A549 (cell line): ENCODE measurements around the gene HEMGN.

ENCODE experiments used
- EHMT2 ChIP-seq: fragments of 200-600 bp; sonication (generic); IDR thresholded peaks from 2 replicates; pipeline ENCODE4 v1.6.1; 2016; ENCODE audit warnings: antibody characterized with exemption, low read depth, mild to moderate bottlenecking, moderate library complexity
- EP300 ChIP-seq, 2 experiments: fragments of >200 bp; sonication (Bioruptor Twin); formaldehyde crosslinking; IDR thresholded peaks; 2 replicates in 1 of 2; 3 replicates in 1 of 2; pipeline ENCODE4 v1.6.1; 2016 to 2017
- ESRRA ChIP-seq: fragments of 150-350 bp; IDR thresholded peaks from 2 replicates; pipeline ENCODE4 v1.6.1; 2014; ENCODE audit warnings: mild to moderate bottlenecking, low read length, borderline replicate concordance
- HOXA7 ChIP-seq: fragments of 250-450 bp; sonication (Bioruptor Pico); IDR thresholded peaks from 2 replicates; pipeline ENCODE4 v1.5.0; 2020; ENCODE audit warnings: mild to moderate bottlenecking, moderate library complexity
- POLR2A ChIP-seq: IDR thresholded peaks from 2 replicates; pipeline ENCODE4 v1.6.1; 2012; ENCODE audit warnings: mild to moderate bottlenecking, low read length
- RAD21 ChIP-seq, 2 experiments: fragments of >200 bp in 1 of 2; sonication (Bioruptor Twin) in 1 of 2; formaldehyde crosslinking in 1 of 2; IDR thresholded peaks in 1 of 2; conservative IDR thresholded peaks in 1 of 2; 2 replicates in 1 of 2; 3 replicates in 1 of 2; pipeline ENCODE4 v1.6.1; 2012 to 2018; ENCODE audit warnings: inconsistent platforms in 1 of 2
- SREBF2 ChIP-seq: fragments of 450-650 bp; IDR thresholded peaks from 2 replicates; pipeline ENCODE4 v1.6.1; 2014; ENCODE audit warnings: mild to moderate bottlenecking, moderate library complexity
- ZSCAN20 ChIP-seq: fragments of 250-450 bp; sonication (Bioruptor Pico); IDR thresholded peaks from 2 replicates; pipeline ENCODE4 v1.8.0; 2022; ENCODE audit warnings: mild to moderate bottlenecking, moderate library complexity
- TF ChIP-seq, protein P1 (sequence below): fragments of >200 bp; sonication (Bioruptor Twin); formaldehyde crosslinking; IDR thresholded peaks from 3 replicates; pipeline ENCODE4 v1.5.1; 2016
- TF ChIP-seq, protein P2 (sequence below): fragments of 200-600 bp; sonication (generic); IDR thresholded peaks from 2 replicates; pipeline ENCODE4 v1.6.1; 2016; ENCODE audit warnings: antibody characterized with exemption, mild to moderate bottlenecking, moderate library complexity

DNA sequence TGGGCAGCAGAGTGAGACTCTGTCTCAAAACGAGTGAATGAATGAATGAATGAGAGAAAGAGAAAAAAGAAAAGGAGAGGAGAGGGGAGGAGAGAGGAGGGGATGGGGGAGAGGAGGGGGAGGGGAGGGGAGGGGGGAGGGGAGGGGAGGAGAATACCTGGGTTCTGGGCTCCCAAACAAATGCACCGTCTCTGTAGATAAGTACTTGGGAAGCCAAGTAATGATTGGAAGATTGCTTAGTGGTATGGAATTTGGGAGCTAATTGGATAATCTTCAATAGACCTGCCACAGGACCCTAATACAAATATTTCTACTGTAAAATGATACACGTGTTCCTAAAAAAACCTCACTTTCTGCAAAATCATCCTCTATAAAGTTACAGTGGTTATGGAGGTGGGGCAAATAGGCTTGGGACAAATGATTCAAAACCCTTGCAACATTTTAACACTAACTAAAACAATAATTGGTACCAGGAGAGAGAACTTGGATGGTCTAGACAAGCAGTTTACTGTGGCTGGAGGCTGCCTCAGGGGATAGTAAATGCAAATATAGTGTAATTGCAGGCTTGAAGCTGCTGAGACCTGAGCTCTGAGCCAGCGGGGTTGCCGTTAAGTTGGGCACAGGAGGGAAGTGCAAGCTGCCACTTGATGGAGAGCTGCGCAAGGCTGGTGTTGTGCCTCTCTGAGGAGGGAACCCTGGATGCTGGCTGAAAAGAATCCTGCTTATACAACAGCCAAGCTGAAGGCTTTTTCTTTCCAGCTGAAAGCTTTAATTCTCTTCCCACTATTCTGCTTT, 3.5 kb downstream of the HEMGN start:
- no peak for TF ChIP-seq EHMT2
- TF ChIP-seq, protein P1, sequence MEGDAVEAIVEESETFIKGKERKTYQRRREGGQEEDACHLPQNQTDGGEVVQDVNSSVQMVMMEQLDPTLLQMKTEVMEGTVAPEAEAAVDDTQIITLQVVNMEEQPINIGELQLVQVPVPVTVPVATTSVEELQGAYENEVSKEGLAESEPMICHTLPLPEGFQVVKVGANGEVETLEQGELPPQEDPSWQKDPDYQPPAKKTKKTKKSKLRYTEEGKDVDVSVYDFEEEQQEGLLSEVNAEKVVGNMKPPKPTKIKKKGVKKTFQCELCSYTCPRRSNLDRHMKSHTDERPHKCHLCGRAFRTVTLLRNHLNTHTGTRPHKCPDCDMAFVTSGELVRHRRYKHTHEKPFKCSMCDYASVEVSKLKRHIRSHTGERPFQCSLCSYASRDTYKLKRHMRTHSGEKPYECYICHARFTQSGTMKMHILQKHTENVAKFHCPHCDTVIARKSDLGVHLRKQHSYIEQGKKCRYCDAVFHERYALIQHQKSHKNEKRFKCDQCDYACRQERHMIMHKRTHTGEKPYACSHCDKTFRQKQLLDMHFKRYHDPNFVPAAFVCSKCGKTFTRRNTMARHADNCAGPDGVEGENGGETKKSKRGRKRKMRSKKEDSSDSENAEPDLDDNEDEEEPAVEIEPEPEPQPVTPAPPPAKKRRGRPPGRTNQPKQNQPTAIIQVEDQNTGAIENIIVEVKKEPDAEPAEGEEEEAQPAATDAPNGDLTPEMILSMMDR: no peak
- no peak for TF ChIP-seq RAD21 (conservative IDR thresholded peaks at IDR 0.05 in 1 of 2, IDR thresholded peaks at IDR 0.05 in 1 of 2)
- TF ChIP-seq POLR2A: no peak
- TF ChIP-seq ZSCAN20 (CRISPR knock-in tag): no peak
- no peak for TF ChIP-seq EP300 (IDR thresholded peaks at IDR 0.05)
- TF ChIP-seq ESRRA: no peak
- TF ChIP-seq, protein P2, sequence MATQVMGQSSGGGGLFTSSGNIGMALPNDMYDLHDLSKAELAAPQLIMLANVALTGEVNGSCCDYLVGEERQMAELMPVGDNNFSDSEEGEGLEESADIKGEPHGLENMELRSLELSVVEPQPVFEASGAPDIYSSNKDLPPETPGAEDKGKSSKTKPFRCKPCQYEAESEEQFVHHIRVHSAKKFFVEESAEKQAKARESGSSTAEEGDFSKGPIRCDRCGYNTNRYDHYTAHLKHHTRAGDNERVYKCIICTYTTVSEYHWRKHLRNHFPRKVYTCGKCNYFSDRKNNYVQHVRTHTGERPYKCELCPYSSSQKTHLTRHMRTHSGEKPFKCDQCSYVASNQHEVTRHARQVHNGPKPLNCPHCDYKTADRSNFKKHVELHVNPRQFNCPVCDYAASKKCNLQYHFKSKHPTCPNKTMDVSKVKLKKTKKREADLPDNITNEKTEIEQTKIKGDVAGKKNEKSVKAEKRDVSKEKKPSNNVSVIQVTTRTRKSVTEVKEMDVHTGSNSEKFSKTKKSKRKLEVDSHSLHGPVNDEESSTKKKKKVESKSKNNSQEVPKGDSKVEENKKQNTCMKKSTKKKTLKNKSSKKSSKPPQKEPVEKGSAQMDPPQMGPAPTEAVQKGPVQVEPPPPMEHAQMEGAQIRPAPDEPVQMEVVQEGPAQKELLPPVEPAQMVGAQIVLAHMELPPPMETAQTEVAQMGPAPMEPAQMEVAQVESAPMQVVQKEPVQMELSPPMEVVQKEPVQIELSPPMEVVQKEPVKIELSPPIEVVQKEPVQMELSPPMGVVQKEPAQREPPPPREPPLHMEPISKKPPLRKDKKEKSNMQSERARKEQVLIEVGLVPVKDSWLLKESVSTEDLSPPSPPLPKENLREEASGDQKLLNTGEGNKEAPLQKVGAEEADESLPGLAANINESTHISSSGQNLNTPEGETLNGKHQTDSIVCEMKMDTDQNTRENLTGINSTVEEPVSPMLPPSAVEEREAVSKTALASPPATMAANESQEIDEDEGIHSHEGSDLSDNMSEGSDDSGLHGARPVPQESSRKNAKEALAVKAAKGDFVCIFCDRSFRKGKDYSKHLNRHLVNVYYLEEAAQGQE: no peak
- no peak for TF ChIP-seq HOXA7 (CRISPR knock-in tag)
- TF ChIP-seq SREBF2: no peak
